SK-N-SH (cell line): ENCODE results near the gene ADRA2B. TPM values are rescaled to one million over a fixed set of nuclear protein-coding genes. Genes with fewer than 3 reads are reported as not detected.

ENCODE experiments used
- CTCF ChIA-PET: fragments of 300-600, 350-600 bp; formaldehyde crosslinking; extraction: SDS; loops from one replicate; lab custom pipeline; 2021; lab: Yijun Ruan, JAX
- POLR2A ChIA-PET: fragments of 350-600 bp; sonication (Branson Sonifier 250); formaldehyde crosslinking; extraction: SDS; loops from one replicate; lab custom pipeline; 2020; ENCODE audit warnings: antibody characterized with exemption, inconsistent platforms; lab: Yijun Ruan, JAX
- DNase-seq: peaks from one replicate; pipeline ENCODE4 v3.0.0; 2012
- H2AFZ ChIP-seq: fragments of 200-600 bp; sonication (generic); 2 replicates; pipeline ENCODE4 v1.8.1; 2016; ENCODE audit warnings: antibody characterized with exemption, mild to moderate bottlenecking, low read depth
- H3F3A ChIP-seq: fragments of 200-600 bp; sonication (generic); replicated peaks from 2 replicates; pipeline ENCODE3; 2016; ENCODE audit warnings: antibody characterized with exemption, mild to moderate bottlenecking; ENCODE audit not compliant: insufficient read depth
- H3K27ac ChIP-seq, 2 experiments: fragments of 200-500 bp in 1 of 2; fragments of 200-600 bp in 1 of 2; sonication (Bioruptor generic) in 1 of 2; sonication (generic), shearing (Covaris generic) in 1 of 2; 2 replicates each; pipeline versions ENCODE4 v1.5.1 to v1.6.1; 2014 to 2016; ENCODE audit warnings: low read depth in 2 of 2, inconsistent platforms in 1 of 2, low read length in 1 of 2, mild to moderate bottlenecking in 1 of 2, mixed read lengths in 1 of 2
- H3K27me3 ChIP-seq: fragments of 200-600 bp; sonication (generic), shearing (Covaris generic); 2 replicates; pipeline ENCODE4 v1.6.1; 2016; ENCODE audit warnings: mixed run types; ENCODE audit not compliant: insufficient read depth
- H3K36me3 ChIP-seq, 2 experiments: fragments of 200-500 bp in 1 of 2; fragments of 200-600 bp in 1 of 2; sonication (Bioruptor generic) in 1 of 2; sonication (generic) in 1 of 2; replicated peaks in 1 of 2; 2 replicates each; pipeline versions ENCODE3 to v1.5.1; 2014 to 2016; ENCODE audit warnings: low read length in 1 of 2, mild to moderate bottlenecking in 1 of 2; ENCODE audit not compliant: insufficient read depth in 2 of 2, control insufficient read depth in 1 of 2
- H3K4me1 ChIP-seq, 2 experiments: fragments of 200-500 bp in 1 of 2; fragments of 200-600 bp in 1 of 2; sonication (Bioruptor generic) in 1 of 2; sonication (generic), shearing (Covaris generic) in 1 of 2; 2 replicates each; pipeline versions ENCODE4 v1.5.1 to v1.6.1; 2014 to 2016; ENCODE audit warnings: low read depth in 1 of 2, low read length in 1 of 2, mixed run types in 1 of 2; ENCODE audit not compliant: insufficient read depth in 2 of 2, control insufficient read depth in 1 of 2
- H3K4me2 ChIP-seq: fragments of 200-600 bp; sonication (generic), shearing (Covaris generic); 2 replicates; pipeline ENCODE4 v1.6.1; 2017; ENCODE audit warnings: mixed run types
- H3K4me3 ChIP-seq, 2 experiments: fragments of 200-500 bp in 1 of 2; fragments of 200-600 bp in 1 of 2; sonication (Bioruptor generic) in 1 of 2; sonication (generic), shearing (Covaris generic) in 1 of 2; 2 replicates each; pipeline versions ENCODE4 v1.5.1 to v1.8.1; 2014 to 2016; ENCODE audit warnings: low read depth in 2 of 2, inconsistent platforms in 1 of 2, low read length in 1 of 2, mild to moderate bottlenecking in 1 of 2, mixed read lengths in 1 of 2, moderate library complexity in 1 of 2
- H3K79me2 ChIP-seq: fragments of 200-600 bp; sonication (generic); 2 replicates; pipeline ENCODE4 v1.8.1; 2017; ENCODE audit warnings: mild to moderate bottlenecking; ENCODE audit not compliant: insufficient read depth
- H3K9ac ChIP-seq: fragments of 200-600 bp; sonication (generic); 2 replicates; pipeline ENCODE4 v1.6.1; 2017; ENCODE audit warnings: mixed run types
- H3K9me2 ChIP-seq: fragments of 200-600 bp; sonication (generic); 2 replicates; pipeline ENCODE4 v1.6.1; 2017; ENCODE audit warnings: mixed run types
- H3K9me3 ChIP-seq: fragments of 200-600 bp; sonication (generic); 2 replicates; pipeline ENCODE4 v1.6.1; 2017; ENCODE audit warnings: mixed run types, mild to moderate bottlenecking, moderate library complexity
- H4K20me1 ChIP-seq: fragments of 200-600 bp; sonication (generic); 2 replicates; pipeline ENCODE4 v1.6.1; 2017; ENCODE audit warnings: mild to moderate bottlenecking, mixed run types; ENCODE audit not compliant: insufficient read depth
- CHD2 ChIP-seq: fragments of 150-350 bp; IDR thresholded peaks from 2 replicates; pipeline ENCODE4 v1.6.1; 2018; ENCODE audit warnings: low read length; ENCODE audit not compliant: partially characterized antibody
- ELF1 ChIP-seq: IDR thresholded peaks from 2 replicates; pipeline ENCODE4 v1.4.0; 2012
- FOSL2 ChIP-seq: IDR thresholded peaks from 2 replicates; pipeline ENCODE4 v1.4.0; 2012; ENCODE audit warnings: low read depth, mild to moderate bottlenecking, moderate library complexity, borderline replicate concordance
- FOXM1 ChIP-seq: IDR thresholded peaks from 2 replicates; pipeline ENCODE4 v1.4.0; 2012; ENCODE audit warnings: low read depth, mild to moderate bottlenecking
- GABPA ChIP-seq: IDR thresholded peaks from 2 replicates; pipeline ENCODE4 v1.4.0; 2012; ENCODE audit warnings: low read depth, mild to moderate bottlenecking
- GATA2 ChIP-seq: sonication (generic); formaldehyde crosslinking; IDR thresholded peaks from 2 replicates; pipeline ENCODE4 v1.5.0; 2020; ENCODE audit warnings: mild to moderate bottlenecking, missing genetic modification reagents
- JUND ChIP-seq: IDR thresholded peaks from 2 replicates; pipeline ENCODE4 v1.4.0; 2012
- MEF2A ChIP-seq: IDR thresholded peaks from 2 replicates; pipeline ENCODE4 v1.4.0; 2012; ENCODE audit warnings: low read depth, borderline replicate concordance
- MXI1 ChIP-seq: IDR thresholded peaks from 2 replicates; pipeline ENCODE4 v1.6.1; 2012; ENCODE audit warnings: mild to moderate bottlenecking, low read depth, low read length, improper control_type of control experiment
- NRF1 ChIP-seq: IDR thresholded peaks from 2 replicates; pipeline ENCODE4 v1.6.1; 2012; ENCODE audit warnings: low read depth, mild to moderate bottlenecking, low read length
- RAD21 ChIP-seq: IDR thresholded peaks from 2 replicates; pipeline ENCODE4 v1.6.1; 2012; ENCODE audit warnings: mild to moderate bottlenecking, low read length
- RCOR1 ChIP-seq: fragments of 150-350 bp; IDR thresholded peaks from 2 replicates; pipeline ENCODE4 v1.6.1; 2017; ENCODE audit warnings: antibody characterized with exemption, low read length
- RFX5 ChIP-seq: IDR thresholded peaks from 2 replicates; pipeline ENCODE4 v1.6.1; 2012; ENCODE audit warnings: mild to moderate bottlenecking, improper control_type of control experiment, low read length
- RXRA ChIP-seq: IDR thresholded peaks from 2 replicates; pipeline ENCODE4 v1.4.0; 2012; ENCODE audit warnings: low read depth, mild to moderate bottlenecking, borderline replicate concordance
- SIN3A ChIP-seq: IDR thresholded peaks from 2 replicates; pipeline ENCODE4 v1.6.1; 2012; ENCODE audit warnings: low read depth, mild to moderate bottlenecking, low read length, moderate library complexity, borderline replicate concordance
- SMC3 ChIP-seq: IDR thresholded peaks from 2 replicates; pipeline ENCODE4 v1.6.1; 2012; ENCODE audit warnings: low read depth, low read length, improper control_type of control experiment
- TAF1 ChIP-seq: IDR thresholded peaks from 2 replicates; pipeline ENCODE4 v1.6.1; 2012; ENCODE audit warnings: low read depth, mild to moderate bottlenecking, low read length, moderate library complexity, borderline replicate concordance
- TCF12 ChIP-seq: IDR thresholded peaks from 2 replicates; pipeline ENCODE4 v1.4.0; 2012
- TEAD4 ChIP-seq: IDR thresholded peaks from 2 replicates; pipeline ENCODE4 v1.4.0; 2012; ENCODE audit warnings: mild to moderate bottlenecking, borderline replicate concordance; ENCODE audit not compliant: insufficient read depth
- YY1 ChIP-seq: IDR thresholded peaks from 2 replicates; pipeline ENCODE4 v1.4.0; 2012; ENCODE audit warnings: low read depth, mild to moderate bottlenecking
- WGBS: methylation state at CpG from one replicate; pipeline ENCODE4 v1.1.6; 2017; ENCODE audit warnings: low lambda C conversion rate; 5-methylcytosine and 5-hydroxymethylcytosine counted together
- polyA plus RNA-seq, 3 experiments: library from polyadenylated mRNA; depleted of rRNA; stranded (reverse); fragments of >200 nt; gene quantifications; 2 replicates each; pipeline ENCODE4 v1.2.3, GENCODE V29; 2012
- TF ChIP-seq, protein P1 (sequence below): IDR thresholded peaks from 2 replicates; pipeline ENCODE4 v1.6.1; 2012; ENCODE audit warnings: mild to moderate bottlenecking, low read depth, low read length, moderate library complexity
- TF ChIP-seq, protein P2 (sequence below): IDR thresholded peaks from 2 replicates; pipeline ENCODE4 v1.4.0; 2012; ENCODE audit warnings: low read depth, borderline replicate concordance
- TF ChIP-seq, protein P3 (sequence below): IDR thresholded peaks from 2 replicates; pipeline ENCODE4; 2012

The ADRA2B gene
- polyA plus RNA-seq, 1 of the 3 experiments (the other 2 are of a cell fraction) = not detected

DNA sequence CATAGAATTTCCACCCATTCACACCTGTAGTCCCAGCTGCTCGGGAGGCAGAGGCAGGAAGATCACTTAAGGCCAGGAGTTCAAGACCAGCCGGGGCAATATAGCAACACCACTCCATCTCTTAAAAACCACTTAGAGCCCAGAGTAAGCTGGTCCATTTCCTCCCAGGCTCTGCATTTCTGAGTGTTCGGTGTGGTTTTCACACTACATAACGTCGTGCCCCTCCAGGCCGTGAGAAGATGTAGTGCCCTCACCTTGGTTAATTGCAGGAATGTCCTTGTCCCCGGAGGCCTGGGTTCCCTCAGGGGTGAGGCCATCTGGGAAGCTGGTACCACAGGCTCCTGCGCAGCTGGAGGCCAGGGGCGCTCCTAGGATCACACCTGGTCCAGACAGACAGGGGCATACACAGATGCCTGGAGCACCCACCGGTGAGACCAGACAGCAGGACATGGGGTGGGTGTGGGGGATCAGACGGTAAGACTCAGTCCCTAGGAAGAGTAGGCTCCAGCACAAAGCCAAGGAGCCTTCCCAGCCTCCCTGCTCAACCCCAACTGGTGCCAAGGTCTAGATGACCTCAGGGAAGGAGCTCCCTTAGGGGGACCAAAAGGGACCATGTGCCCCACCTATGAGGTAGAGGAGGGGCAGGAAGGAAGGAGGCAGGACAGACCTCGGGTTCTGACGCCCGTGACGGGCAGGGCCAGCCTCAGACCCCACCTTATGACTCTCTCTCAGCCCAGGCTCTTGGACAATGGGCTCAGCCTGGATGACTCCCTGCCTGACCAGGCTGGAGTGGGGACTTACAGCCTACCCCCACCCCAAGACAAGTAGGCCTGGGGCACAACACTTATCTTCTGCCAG lies 21.2 kb upstream of the ADRA2B start (continued):
- TF ChIP-seq, protein P1, sequence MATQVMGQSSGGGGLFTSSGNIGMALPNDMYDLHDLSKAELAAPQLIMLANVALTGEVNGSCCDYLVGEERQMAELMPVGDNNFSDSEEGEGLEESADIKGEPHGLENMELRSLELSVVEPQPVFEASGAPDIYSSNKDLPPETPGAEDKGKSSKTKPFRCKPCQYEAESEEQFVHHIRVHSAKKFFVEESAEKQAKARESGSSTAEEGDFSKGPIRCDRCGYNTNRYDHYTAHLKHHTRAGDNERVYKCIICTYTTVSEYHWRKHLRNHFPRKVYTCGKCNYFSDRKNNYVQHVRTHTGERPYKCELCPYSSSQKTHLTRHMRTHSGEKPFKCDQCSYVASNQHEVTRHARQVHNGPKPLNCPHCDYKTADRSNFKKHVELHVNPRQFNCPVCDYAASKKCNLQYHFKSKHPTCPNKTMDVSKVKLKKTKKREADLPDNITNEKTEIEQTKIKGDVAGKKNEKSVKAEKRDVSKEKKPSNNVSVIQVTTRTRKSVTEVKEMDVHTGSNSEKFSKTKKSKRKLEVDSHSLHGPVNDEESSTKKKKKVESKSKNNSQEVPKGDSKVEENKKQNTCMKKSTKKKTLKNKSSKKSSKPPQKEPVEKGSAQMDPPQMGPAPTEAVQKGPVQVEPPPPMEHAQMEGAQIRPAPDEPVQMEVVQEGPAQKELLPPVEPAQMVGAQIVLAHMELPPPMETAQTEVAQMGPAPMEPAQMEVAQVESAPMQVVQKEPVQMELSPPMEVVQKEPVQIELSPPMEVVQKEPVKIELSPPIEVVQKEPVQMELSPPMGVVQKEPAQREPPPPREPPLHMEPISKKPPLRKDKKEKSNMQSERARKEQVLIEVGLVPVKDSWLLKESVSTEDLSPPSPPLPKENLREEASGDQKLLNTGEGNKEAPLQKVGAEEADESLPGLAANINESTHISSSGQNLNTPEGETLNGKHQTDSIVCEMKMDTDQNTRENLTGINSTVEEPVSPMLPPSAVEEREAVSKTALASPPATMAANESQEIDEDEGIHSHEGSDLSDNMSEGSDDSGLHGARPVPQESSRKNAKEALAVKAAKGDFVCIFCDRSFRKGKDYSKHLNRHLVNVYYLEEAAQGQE = no peak
- TF ChIP-seq GATA2 (CRISPR knock-in tag) (no peak), RCOR1 (no peak), YY1 (no peak), SIN3A (no peak), RFX5 (no peak), TAF1 (no peak), NRF1 (no peak), SMC3 (no peak), FOSL2 (no peak), FOXM1 (no peak), MXI1 (no peak)

DNA sequence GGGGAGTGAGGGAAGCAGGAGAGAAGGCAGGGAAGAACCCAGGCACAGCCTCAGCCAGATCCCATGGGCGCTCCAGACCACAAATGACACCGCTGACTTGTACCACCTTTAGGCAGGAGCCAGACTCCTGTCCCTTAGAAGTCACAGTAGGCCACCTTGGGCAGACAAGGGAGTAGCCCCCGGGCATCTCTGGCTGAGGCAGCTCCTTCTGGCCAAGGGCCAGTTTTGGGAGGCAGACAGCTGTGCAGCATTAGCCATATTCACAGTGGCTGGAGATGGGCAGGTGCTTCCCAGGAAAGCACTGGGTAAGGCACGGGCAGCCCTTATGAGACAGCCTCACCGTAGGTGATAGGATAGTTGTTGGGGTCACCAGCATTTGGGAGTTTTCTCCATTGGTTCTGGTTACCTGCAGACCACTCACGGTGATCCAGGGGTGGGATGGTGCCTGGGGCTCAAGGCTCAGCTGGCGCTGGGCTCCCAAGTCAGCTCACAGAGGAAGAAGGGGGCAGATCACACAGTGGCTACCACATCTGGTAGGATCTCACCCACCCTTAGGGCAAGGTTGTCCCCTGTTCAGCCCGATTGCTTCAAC lies 19.9 kb upstream of the ADRA2B start:
- H3K27ac ChIP-seq = no peak overlapping the region
- WGBS = 73% methylated on average over 3 of the region's 8 CpGs
- TF ChIP-seq RXRA = no peak
- no peak for TF ChIP-seq TEAD4
- TF ChIP-seq SIN3A = no peak
- TF ChIP-seq FOSL2 = no peak
- no peak for TF ChIP-seq SMC3
- no peak for TF ChIP-seq FOXM1
- TF ChIP-seq GATA2 (CRISPR knock-in tag) = no peak
- no peak for TF ChIP-seq GABPA
- TF ChIP-seq, protein P2, sequence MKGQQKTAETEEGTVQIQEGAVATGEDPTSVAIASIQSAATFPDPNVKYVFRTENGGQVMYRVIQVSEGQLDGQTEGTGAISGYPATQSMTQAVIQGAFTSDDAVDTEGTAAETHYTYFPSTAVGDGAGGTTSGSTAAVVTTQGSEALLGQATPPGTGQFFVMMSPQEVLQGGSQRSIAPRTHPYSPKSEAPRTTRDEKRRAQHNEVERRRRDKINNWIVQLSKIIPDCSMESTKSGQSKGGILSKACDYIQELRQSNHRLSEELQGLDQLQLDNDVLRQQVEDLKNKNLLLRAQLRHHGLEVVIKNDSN = no peak
- TF ChIP-seq, protein P3, sequence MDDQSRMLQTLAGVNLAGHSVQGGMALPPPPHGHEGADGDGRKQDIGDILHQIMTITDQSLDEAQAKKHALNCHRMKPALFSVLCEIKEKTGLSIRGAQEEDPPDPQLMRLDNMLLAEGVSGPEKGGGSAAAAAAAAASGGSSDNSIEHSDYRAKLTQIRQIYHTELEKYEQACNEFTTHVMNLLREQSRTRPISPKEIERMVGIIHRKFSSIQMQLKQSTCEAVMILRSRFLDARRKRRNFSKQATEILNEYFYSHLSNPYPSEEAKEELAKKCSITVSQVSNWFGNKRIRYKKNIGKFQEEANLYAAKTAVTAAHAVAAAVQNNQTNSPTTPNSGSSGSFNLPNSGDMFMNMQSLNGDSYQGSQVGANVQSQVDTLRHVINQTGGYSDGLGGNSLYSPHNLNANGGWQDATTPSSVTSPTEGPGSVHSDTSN = no peak
- TF ChIP-seq TCF12 = no peak
- no peak for TF ChIP-seq JUND
- TF ChIP-seq TAF1 = no peak
- no peak for TF ChIP-seq MEF2A
- TF ChIP-seq ELF1 = no peak
- TF ChIP-seq CHD2 = no peak
- TF ChIP-seq RFX5 = no peak
- TF ChIP-seq RAD21 = no peak
- TF ChIP-seq, all 33 proteins: peak for 0
- H2AFZ ChIP-seq = no peak overlapping the region
- no peaks in the 10 kb centered on the region for H3K79me2 ChIP-seq
- H3K36me3 ChIP-seq = no peaks in the 10 kb centered on the region
- H3K4me1 ChIP-seq = peaks cover 0 to 12% of the 10 kb centered on the region in 2 experiments; a peak in 1 of 4 replicates
- H3K4me3 ChIP-seq = no peak overlapping the region
- H3K4me2 ChIP-seq = no peak overlapping the region
- H3K9me3 ChIP-seq = no peaks in the 10 kb centered on the region
- no peaks in the 10 kb centered on the region for H3K9me2 ChIP-seq
- CTCF ChIA-PET = interaction anchor here (1.1 to 5.6 kb wide), 5 partner anchors 15 to 124 kb away, joined by 5 to 102 read pairs (median 44); partner anchors contain the start of gene ADRA2B
- no peaks in the 10 kb centered on the region for H3F3A ChIP-seq
- no peaks in the 10 kb centered on the region for H4K20me1 ChIP-seq
- DNase-seq = peak; percentile 57
- POLR2A ChIA-PET = interaction anchor here (1.5 kb wide), 1 partner anchor 38 kb away, joined by 6 read pairs; no protein-coding TSS in a partner anchor
- H3K27me3 ChIP-seq = peaks cover 7% of the 10 kb centered on the region; the same call in 1 of the 2 replicates
- H3K9ac ChIP-seq = no peak overlapping the region
